Heart right ventricle (tissue), 16 donors: ENCODE results near the gene ORC4. TPM values are rescaled to one million over a fixed set of nuclear protein-coding genes. Genes with fewer than 3 reads are reported as not detected.

ENCODE experiments used
- ATAC-seq, 8 donors: fragments of 200-7000 bp; cut with Tn5 transposase; one replicate each; pipeline ENCODE4 v1.9.1; 2020; ENCODE audit warnings: mild to moderate bottlenecking in 8 of 8, moderate library complexity in 8 of 8, moderate number of reproducible peaks in 1 of 8
- DNase-seq, 2 donors: peaks; one replicate each; pipeline ENCODE4 v3.0.0-alpha.2; 2020
- H3K27ac ChIP-seq, 10 donors: fragments of 200-600 bp; sonication (generic) in 2 of 10; one replicate each; pipeline versions ENCODE4 v1.5.0 to v1.8.0; 2020 to 2022; ENCODE audit warnings: mild to moderate bottlenecking in 3 of 10
- H3K27me3 ChIP-seq, 7 donors: fragments of 200-600 bp; one replicate each; pipeline ENCODE4 v1.8.0; 2021 to 2022; ENCODE audit warnings: mild to moderate bottlenecking in 2 of 7
- H3K36me3 ChIP-seq, 9 donors: fragments of 200-600 bp; sonication (generic) in 1 of 9; one replicate each; pipeline versions ENCODE4 v1.5.0 to v1.8.0; 2020 to 2022; ENCODE audit warnings: mild to moderate bottlenecking in 2 of 9
- H3K4me1 ChIP-seq, 9 donors: fragments of 200-600 bp; sonication (generic) in 1 of 9; one replicate each; pipeline versions ENCODE4 v1.5.0 to v1.8.0; 2020 to 2022; ENCODE audit warnings: mild to moderate bottlenecking in 4 of 9
- H3K4me3 ChIP-seq, 10 donors: fragments of 200-600 bp; sonication (generic) in 2 of 10; one replicate each; pipeline versions ENCODE4 v1.5.0 to v1.8.0; 2020 to 2022; ENCODE audit warnings: mild to moderate bottlenecking in 7 of 10, moderate library complexity in 2 of 10
- H3K9me3 ChIP-seq, 11 donors: fragments of 200-600 bp in 10 of 11; sonication (generic) in 2 of 11; one replicate each; pipeline versions ENCODE4 v1.5.0 to v1.8.0; 2013 to 2022; ENCODE audit warnings: mild to moderate bottlenecking in 2 of 11, control low read depth in 1 of 11, moderate library complexity in 1 of 11
- CTCF ChIP-seq, 9 donors: fragments of 200-600 bp; sonication (generic) in 2 of 9; IDR thresholded peaks; one replicate each; pipeline versions ENCODE4 v1.5.0 to v1.8.0; 2021 to 2022; ENCODE audit warnings: antibody characterized with exemption in 9 of 9, mild to moderate bottlenecking in 5 of 9, moderate library complexity in 1 of 9
- intact Hi-C, 10 donors: fragments of 100-400 bp; cut with DNase I; formaldehyde crosslinking; loops; one replicate each; pipeline versions ENCODE4 v1.11.1 to v1.14.2; 2022
- polyA plus RNA-seq, 2 donors: library from polyadenylated mRNA; stranded (reverse); fragments of 200-250 nt; gene quantifications; one replicate each; pipeline ENCODE4 v1.2.3, GENCODE V29; 2013
- total RNA-seq, 10 donors: library from RNA; stranded (reverse); fragmentation: NEBNext Ultra II Directional in 3 of 10; extraction: Animal tissue kit (Norgen Biotek cat#: 25700) in 3 of 10; gene quantifications; one replicate each; pipeline versions ENCODE4 v1.2.1 to v1.2.4, GENCODE V29; 2021 to 2023
- donor health status: Arrhythmogenic right ventricular cardiomyopathy.
- donor health status: ischemic (EF 13 %, LVEDD 7.1; RV severe dilation, severe dysfunction).
- donor health status: healthy with polysubstance abuse.
- donor health status: DM: no; HTN: yes; CAD: no.
- donor health status: DM: no; HTN: no; CAD: no.
- donor health status: ischemic (EF 25% LVEDD 6.9; RV normal size, moderate dysfunction).
- donor health status: ischemic (EF 25% LVEDD 5.7; RV mildly dilated, moderate dysfunction).
- donor health status: healthy.
- donor health status: DM: yes; HTN: yes; CAD: no.
- donor health status: Ischemic cardiomyopathy.
- donor health status: ischemic (EF 35%, LVEDD 5.7; RV mildly dilated, moderate dysfunction).
- donor health status: nonischemic (EF 11% LVEDD 7.7; RV severe dilation, severe dysfunction).
- donor health status: DM: yes; HTN: yes; CAD: no.
- donor health status: PGD.
- donor health status: ischemic (EF 29% LVEDD 5.4; RV normal size, mild dysfunction).
- donor health status: nonischemic (EF 23%, LVEDD 6.1; RV moderate dilation, normal function).

Gene ORC4
- total and polyA plus RNA-seq, 12 donors = 8.4 to 51.7 (median 38.8) TPM

- H3K4me1 ChIP-seq = peaks cover 0 to 62% (median 40%) of the 10 kb centered on the region in 9 donors
- no peak for TF ChIP-seq CTCF (IDR thresholded peaks at IDR 0.05)
- H3K27me3 ChIP-seq = no peaks in the 10 kb centered on the region
- no peak overlapping the region for H3K4me3 ChIP-seq
- no peak for ATAC-seq
- H3K36me3 ChIP-seq = no peaks in the 10 kb centered on the region
- no peak overlapping the region for H3K27ac ChIP-seq
- H3K9me3 ChIP-seq = no peaks in the 10 kb centered on the region
- intact Hi-C loops = no loop called here
- DNase-seq = no peak
These were observed 135.7 kb downstream of the ORC4 start for GRCh38 chr2:147884830-147885229.

- Histone ChIP-seq H3K4me1 (peaks cover 0 to 69% (median 36%) of the 10 kb centered on the region in 9 donors), H3K36me3 (no peaks in the 10 kb centered on the region), H3K9me3 (no peaks in the 10 kb centered on the region), H3K27ac (no peak overlapping the region), H3K4me3 (no peak overlapping the region), H3K27me3 (no peaks in the 10 kb centered on the region)
- ATAC-seq (no peak), DNase-seq (no peak)
- no peak for TF ChIP-seq CTCF (IDR thresholded peaks at IDR 0.05)
- intact Hi-C loops = no loop called here
These were observed 137.9 kb downstream of the ORC4 start for GRCh38 chr2:147882631-147883030.

Other genes starting within 250 kb of the ORC4 start
- gene ACVR2A, start 175.7 kb downstream of the ORC4 start, total RNA-seq = 10 to 100 TPM in 9 of 10 donors, 1 to 10 TPM in 1; 9.2 to 14.4 (median 11.4) TPM
- 1 to 10 TPM; 2.7 to 5.6 TPM for gene ACVR2A, start 175.7 kb downstream of the ORC4 start, polyA plus RNA-seq
- 10 to 100 TPM; 22.6 to 39.8 (median 35.6) TPM for gene MBD5, start 354 bp upstream of the ORC4 start, total RNA-seq
- 1 to 10 TPM; 3.4 to 7.8 TPM for gene MBD5, start 354 bp upstream of the ORC4 start, polyA plus RNA-seq